HUES6 (cell line): Measurements from ENCODE around the gene FOXP1.

Experiments used
- H3K27ac ChIP-seq: 2 replicates; pipeline ENCODE4 v1.7.0; 2013; ENCODE audit warnings: low read depth, mild to moderate bottlenecking, low read length, inconsistent platforms
- H3K27me3 ChIP-seq: 2 replicates; pipeline ENCODE4 v1.6.1; 2013; ENCODE audit warnings: low read length; ENCODE audit not compliant: control insufficient read depth, insufficient read depth
- H3K36me3 ChIP-seq: 2 replicates; pipeline ENCODE4 v1.6.1; 2013; ENCODE audit warnings: low read length; ENCODE audit not compliant: control insufficient read depth, insufficient read depth
- H3K4me1 ChIP-seq: 2 replicates; pipeline ENCODE4 v1.6.1; 2013; ENCODE audit warnings: low read length; ENCODE audit not compliant: control insufficient read depth, insufficient read depth
- H3K4me3 ChIP-seq: 2 replicates; pipeline ENCODE4 v1.5.1; 2013; ENCODE audit warnings: low read depth, low read length
- H3K9ac ChIP-seq: one replicate; pipeline ENCODE4 v1.6.1; 2013; ENCODE audit warnings: mild to moderate bottlenecking, low read length
- H3K9me3 ChIP-seq: 2 replicates; pipeline ENCODE4 v1.6.1; 2013; ENCODE audit warnings: low read depth, low read length; ENCODE audit not compliant: control insufficient read depth, insufficient read depth

FOXP1 gene

DNA sequence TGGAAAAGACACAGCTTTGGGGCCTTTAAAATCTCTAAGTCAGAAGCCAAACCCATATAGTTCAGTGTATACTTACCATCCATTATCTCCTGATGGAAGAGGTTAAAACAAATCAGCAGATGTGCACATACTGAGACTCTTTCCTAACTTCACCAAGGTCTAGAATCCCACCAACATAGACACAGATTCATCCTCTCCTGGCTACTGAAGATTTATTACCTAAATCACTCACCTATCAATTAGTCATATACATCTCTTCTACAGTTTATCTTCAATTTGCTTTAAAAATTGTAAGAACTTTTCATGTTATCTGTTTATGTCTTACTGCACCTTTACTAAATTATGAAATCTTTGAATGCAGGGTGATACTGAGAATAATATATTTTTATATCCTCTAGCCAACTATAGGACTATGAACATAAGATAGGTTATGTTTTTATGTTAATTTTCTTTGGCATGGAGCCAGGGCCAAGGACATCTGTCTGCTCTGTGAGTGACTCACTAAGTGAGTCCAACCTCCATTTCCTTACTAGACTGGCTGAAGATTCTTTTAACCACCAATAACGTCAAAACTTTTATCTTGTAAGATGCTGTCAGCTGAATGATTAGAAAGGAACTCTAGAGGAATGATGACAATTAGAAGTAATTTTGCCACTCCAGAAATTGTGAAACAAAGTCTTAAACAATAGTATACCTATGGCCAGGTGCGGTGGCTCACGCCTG is 397.6 kb downstream of the FOXP1 start:
- Histone ChIP-seq H3K4me3 (no peak overlapping the region), H3K9ac (no peak overlapping the region), H3K27ac (no peak overlapping the region), H3K36me3 (no peaks in the 10 kb centered on the region), H3K4me1 (no peaks in the 10 kb centered on the region), H3K27me3 (no peaks in the 10 kb centered on the region), H3K9me3 (no peaks in the 10 kb centered on the region)

DNA sequence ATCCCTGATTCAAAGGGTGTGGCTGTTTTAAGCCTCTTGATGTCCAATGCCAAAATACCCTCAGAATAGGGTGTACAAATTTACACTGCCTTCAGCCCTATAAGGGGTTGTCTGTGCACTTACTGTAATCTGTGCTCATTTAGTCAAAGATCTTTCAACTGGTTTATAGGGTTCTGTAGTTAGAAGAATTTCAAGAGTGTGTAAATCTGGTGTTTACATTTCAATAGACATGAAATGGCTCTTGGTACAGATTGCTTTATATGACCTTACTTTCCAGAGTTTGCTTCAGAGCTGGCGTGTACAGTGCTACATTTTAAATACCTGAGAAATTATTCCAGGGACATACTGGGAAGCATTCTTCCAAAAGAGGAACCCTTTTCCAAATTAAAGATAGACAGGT is 399.3 kb downstream of the FOXP1 start:
- Histone ChIP-seq H3K36me3 (no peaks in the 10 kb centered on the region), H3K27ac (no peak overlapping the region), H3K9ac (no peak overlapping the region), H3K9me3 (no peaks in the 10 kb centered on the region), H3K4me3 (no peak overlapping the region), H3K27me3 (no peaks in the 10 kb centered on the region), H3K4me1 (no peaks in the 10 kb centered on the region)

DNA sequence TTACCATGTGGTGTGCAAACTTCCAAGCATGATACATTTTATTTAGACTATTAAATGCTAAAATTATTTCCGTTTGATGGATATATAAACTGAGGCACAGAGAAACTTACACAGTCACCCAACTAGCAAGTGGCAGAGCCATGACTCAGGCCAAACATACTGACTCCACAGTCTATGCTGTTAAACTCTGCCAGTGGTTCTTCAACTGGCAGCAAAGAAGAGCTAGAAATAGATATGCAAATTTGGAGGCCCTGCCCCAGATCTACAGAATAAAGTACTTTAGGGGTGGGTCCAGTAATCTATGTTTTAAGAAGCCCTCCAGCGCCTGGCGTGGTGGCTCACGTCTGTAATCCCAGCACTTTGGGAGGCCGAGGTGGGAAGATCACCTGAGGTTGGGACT is 400.0 kb downstream of the FOXP1 start:
- Histone ChIP-seq H3K27ac (no peak overlapping the region), H3K4me1 (no peaks in the 10 kb centered on the region), H3K9ac (no peak overlapping the region), H3K4me3 (no peak overlapping the region), H3K27me3 (no peaks in the 10 kb centered on the region), H3K9me3 (no peaks in the 10 kb centered on the region), H3K36me3 (no peaks in the 10 kb centered on the region)

DNA sequence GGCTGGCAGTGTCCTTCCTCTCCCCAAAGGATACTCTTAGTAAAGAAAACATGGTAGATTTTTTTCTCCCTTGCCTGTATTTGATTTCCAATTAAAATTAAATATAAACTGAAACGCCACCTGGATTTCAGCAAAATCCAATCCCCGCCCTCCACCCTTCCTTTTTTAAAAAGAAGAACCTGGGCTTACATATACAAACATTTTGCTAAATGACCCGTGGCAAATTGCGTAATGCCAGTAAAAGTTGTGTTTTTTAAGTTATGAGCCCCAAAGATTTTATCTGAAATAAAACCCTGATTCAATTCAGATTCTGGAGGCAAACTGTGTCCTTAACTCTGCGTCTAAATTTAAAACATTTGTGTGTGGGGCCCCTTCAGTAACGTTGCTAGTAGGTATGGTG is 403.0 kb downstream of the FOXP1 start:
- no peaks in the 10 kb centered on the region for H3K36me3 ChIP-seq
- no peaks in the 10 kb centered on the region for H3K9me3 ChIP-seq
- no peak overlapping the region for H3K27ac ChIP-seq
- H3K27me3 ChIP-seq: no peaks in the 10 kb centered on the region
- no peak overlapping the region for H3K9ac ChIP-seq
- peaks cover 6% of the 10 kb centered on the region; the same call in 1 of the 2 replicates for H3K4me1 ChIP-seq
- H3K4me3 ChIP-seq: no peak overlapping the region

DNA sequence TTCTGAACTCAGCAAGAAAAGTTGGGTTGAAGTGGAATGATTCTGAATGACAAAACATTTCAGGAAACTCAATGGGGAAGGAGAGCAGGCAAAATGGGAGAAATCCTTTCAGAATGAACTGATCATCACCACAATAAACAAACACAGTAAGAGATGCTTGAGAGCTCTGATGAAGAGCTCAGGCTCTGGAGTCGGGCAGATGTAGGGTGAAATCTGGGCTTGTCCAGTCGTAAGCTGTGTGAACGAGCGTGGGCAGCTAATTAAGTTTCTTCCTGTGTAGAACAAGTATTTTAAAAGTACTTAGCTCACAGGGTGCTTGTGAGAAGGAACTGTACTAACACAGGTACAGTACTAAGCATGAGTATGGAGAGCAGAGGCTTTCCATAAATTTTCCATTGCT is 406.2 kb downstream of the FOXP1 start:
- peaks cover 21% of the 10 kb centered on the region for H3K4me1 ChIP-seq
- no peaks in the 10 kb centered on the region for H3K9me3 ChIP-seq
- no peak overlapping the region for H3K9ac ChIP-seq
- H3K4me3 ChIP-seq: no peak overlapping the region
- H3K36me3 ChIP-seq: no peaks in the 10 kb centered on the region
- no peak overlapping the region for H3K27ac ChIP-seq
- no peaks in the 10 kb centered on the region for H3K27me3 ChIP-seq

DNA sequence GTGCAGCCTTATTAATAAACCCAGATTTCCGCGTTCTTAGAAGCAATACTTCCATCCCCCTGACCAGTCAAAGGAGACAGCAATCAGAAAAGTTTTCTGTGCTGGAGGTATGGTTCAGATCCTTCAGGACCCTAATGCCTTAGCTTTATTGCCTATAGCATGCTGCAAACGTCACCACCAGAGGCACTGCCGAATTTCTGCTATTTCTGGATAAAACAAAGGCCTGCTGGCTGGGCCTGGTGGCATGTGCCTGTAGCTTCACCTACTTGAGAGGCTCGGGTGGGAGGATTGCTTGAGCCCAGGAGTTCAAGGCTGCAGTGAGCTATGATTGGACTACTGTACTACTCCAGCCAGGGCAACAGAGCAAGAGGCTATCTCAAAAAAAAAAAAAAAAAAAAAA is 407.2 kb downstream of the FOXP1 start:
- no peaks in the 10 kb centered on the region for H3K27me3 ChIP-seq
- no peaks in the 10 kb centered on the region for H3K36me3 ChIP-seq
- peaks cover 22% of the 10 kb centered on the region for H3K4me1 ChIP-seq
- no peak overlapping the region for H3K4me3 ChIP-seq
- no peak overlapping the region for H3K27ac ChIP-seq
- no peaks in the 10 kb centered on the region for H3K9me3 ChIP-seq
- H3K9ac ChIP-seq: no peak overlapping the region

DNA sequence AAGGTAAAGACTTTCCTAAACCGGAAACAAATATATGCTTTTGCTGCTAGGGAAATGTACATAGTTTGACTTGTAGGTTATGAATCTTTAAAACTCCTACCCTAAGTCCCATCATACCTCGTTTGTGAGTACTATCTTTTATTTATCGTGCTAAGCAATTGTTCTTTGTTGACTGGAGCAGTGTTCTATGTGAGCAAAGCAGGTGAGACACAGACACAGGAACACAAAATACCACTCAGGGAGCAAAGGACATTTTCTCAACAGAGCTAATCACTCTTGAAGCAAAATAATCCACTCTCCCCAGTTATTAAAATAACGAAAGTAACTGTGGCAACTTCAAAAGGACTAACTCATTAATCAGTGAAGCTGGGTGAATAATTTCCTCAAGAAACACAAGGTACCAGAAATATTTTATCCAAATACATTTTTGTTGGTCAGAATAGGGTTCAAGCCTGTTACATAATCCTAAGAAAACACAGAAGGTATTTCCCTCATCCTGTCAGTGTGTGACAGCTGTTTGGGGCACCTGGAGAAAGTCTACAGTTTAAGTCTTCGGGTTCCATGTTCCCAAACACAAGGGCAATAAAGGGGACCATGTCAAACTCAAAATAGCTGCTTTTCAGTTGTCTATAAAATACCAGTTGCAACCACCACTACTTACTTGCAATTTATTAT is 407.7 kb downstream of the FOXP1 start:
- Histone ChIP-seq H3K27ac (no peak overlapping the region), H3K4me3 (no peak overlapping the region), H3K36me3 (no peaks in the 10 kb centered on the region), H3K9ac (no peak overlapping the region), H3K27me3 (no peaks in the 10 kb centered on the region), H3K4me1 (peaks cover 22% of the 10 kb centered on the region), H3K9me3 (no peaks in the 10 kb centered on the region)

DNA sequence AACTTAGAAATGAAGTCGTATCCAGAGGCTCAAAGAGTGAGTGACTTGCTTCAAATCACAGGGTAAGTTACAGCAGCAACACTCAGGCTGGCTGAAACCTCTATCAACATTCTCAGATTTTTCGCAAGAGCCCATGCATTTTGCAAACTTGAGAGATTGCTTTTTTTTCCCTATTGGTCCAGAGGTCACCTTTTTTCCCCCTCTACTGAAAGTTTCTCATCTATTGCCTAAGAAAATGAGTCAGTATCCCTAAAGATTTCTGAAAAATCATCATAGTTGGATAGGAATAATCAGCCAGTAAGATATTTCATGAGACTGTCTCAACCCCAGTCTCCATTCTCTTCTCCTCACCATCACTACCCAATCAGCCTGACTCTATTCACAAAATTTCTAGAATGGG is 410.6 kb downstream of the FOXP1 start:
- H3K9ac ChIP-seq: no peak overlapping the region
- H3K9me3 ChIP-seq: no peaks in the 10 kb centered on the region
- no peak overlapping the region for H3K27ac ChIP-seq
- H3K4me1 ChIP-seq: peaks cover 36% of the 10 kb centered on the region
- H3K4me3 ChIP-seq: no peak overlapping the region
- H3K27me3 ChIP-seq: no peaks in the 10 kb centered on the region
- no peaks in the 10 kb centered on the region for H3K36me3 ChIP-seq

DNA sequence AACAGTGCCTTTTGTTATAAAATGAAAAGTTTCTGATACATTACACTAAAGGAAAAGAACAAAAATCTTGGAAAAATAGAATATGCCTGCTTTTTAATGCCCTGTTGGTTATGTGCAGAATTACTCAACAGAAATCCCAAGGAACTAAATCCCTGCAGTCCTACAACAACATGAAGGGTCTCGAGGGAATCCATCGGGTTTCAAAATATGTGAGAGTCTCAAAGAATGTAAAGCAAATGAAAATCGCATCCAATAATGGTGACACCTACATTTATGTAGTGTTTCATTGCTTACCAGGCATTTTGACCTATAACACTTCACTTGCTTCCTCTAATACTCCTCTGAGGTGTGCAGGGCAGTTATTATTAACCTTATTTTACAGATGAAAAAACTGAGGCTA is 411.3 kb downstream of the FOXP1 start:
- Histone ChIP-seq H3K27me3 (no peaks in the 10 kb centered on the region), H3K27ac (no peak overlapping the region), H3K4me3 (no peak overlapping the region), H3K36me3 (no peaks in the 10 kb centered on the region), H3K9me3 (no peaks in the 10 kb centered on the region), H3K4me1 (peaks cover 34% of the 10 kb centered on the region), H3K9ac (no peak overlapping the region)

DNA sequence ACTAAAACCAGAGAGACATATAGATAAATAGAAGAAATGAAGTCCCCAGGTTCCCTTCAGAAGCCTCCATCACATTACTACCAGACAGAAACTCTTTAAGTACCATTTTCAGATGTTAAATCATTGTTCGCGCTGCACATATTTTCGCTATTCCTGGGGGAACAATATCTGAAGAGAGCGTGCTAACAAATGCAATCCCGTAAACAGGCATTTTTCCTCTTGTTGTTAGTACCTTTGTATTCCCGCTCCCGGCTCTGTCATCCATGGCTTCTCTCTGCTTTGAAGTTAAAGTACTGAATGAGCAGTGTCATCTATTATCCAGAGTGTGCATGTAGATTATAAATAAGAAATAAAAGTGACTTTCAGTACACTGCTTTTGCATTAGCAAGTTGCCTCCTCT is 412.3 kb downstream of the FOXP1 start:
- Histone ChIP-seq H3K27ac (no peak overlapping the region), H3K9me3 (no peaks in the 10 kb centered on the region), H3K4me1 (peaks cover 36% of the 10 kb centered on the region), H3K4me3 (no peak overlapping the region), H3K27me3 (no peaks in the 10 kb centered on the region), H3K36me3 (no peaks in the 10 kb centered on the region), H3K9ac (no peak overlapping the region)

DNA sequence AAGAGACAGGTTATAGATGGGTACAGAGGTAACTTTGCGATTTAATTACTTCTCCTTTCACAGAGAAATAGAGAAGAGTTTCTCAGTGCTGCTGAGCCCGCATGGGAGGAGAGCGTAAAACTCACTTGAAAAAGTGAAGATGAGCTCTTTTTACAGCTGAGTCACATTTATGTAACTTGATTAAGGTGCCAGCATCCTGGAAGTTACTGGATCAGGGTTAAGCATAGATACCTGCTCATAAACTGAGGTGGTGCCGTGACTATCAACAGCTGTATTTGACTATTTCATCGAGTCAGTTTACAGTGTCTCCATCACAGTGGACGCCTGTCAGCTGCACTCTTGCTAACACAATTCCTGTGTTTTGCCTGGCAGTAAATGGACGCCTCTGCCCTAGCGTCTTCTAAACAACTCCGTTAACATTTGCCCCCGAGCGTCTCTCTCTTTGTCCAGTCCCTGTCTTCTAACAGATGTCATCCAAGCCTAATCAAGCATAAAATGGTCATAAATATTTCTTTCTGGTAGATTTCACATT is 414.6 kb downstream of the FOXP1 start:
- H3K9ac ChIP-seq: peak overlapping the region; percentile 17
- H3K4me3 ChIP-seq: no peak overlapping the region
- H3K9me3 ChIP-seq: no peaks in the 10 kb centered on the region
- no peak overlapping the region for H3K27ac ChIP-seq
- no peaks in the 10 kb centered on the region for H3K36me3 ChIP-seq
- H3K4me1 ChIP-seq: peaks cover 51% of the 10 kb centered on the region
- H3K27me3 ChIP-seq: no peaks in the 10 kb centered on the region
